Measurements from ENCODE around the gene FAM135A. TPM values are rescaled to one million over a fixed set of nuclear protein-coding genes. Genes with fewer than 3 reads are reported as not detected.

The FAM135A gene
- total RNA-seq, 1 donor: 16.3 TPM

DNA sequence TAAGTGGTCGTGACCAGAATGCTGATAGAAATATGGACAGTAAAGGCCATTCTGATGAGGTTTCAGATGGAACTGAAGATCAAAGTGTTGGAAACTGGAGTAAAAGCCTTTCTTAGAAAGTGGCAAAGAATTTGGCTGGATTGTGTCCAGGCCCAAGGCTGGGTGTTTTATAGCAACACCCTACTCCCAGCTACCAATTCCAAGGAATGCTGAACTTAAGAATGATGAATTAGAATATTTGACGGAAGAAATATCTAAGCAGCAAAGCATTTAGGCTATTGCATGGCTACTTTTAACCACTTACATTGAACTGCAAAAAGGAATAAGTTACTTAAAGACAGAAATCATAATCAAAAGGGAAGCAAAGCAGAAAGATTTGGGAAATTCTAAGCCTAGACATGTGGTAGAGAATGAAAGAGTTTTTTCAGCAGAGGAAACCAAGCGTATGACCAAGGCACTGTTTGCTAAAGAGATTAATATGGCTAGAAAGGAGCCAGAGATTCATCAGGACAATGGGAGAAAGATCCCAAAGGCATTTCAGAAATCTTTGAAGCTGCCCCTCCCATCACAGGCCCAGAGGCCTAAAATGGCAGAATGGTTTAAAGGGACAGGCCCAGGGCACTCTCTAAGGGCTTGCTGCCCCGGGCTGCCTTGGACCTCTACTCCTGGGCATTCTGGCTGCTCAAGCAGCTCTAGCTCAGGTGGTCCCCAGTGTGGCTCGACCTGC lies 179.2 kb downstream of the FAM135A start:
- Histone ChIP-seq H3K4me1 (ENCODE audit: insufficient read depth, low read length) (no peaks in the 10 kb centered on the region), H3K79me2 (ENCODE audit: insufficient read depth, low read length) (no peaks in the 10 kb centered on the region), H3K27ac (ENCODE audit: low read depth, low read length) (no peak overlapping the region), H3K4me3 (ENCODE audit: insufficient read depth, low read length) (no peak overlapping the region), H3K9me3 (ENCODE audit: low read depth, low read length) (no peaks in the 10 kb centered on the region), H4K20me1 (ENCODE audit: insufficient read depth, low read length) (no peaks in the 10 kb centered on the region), H2AFZ (ENCODE audit: low read length) (no peak overlapping the region), H3K36me3 (ENCODE audit: insufficient read depth, low read length) (no peaks in the 10 kb centered on the region), H3K4me2 (ENCODE audit: insufficient read depth, low read length) (no peak overlapping the region), H3K27me3 (ENCODE audit: insufficient read depth, low read length) (no peaks in the 10 kb centered on the region)
- no peak for DNase-seq (ENCODE audit: insufficient read length, low spot score, missing footprints)
- TF ChIP-seq, protein P1, sequence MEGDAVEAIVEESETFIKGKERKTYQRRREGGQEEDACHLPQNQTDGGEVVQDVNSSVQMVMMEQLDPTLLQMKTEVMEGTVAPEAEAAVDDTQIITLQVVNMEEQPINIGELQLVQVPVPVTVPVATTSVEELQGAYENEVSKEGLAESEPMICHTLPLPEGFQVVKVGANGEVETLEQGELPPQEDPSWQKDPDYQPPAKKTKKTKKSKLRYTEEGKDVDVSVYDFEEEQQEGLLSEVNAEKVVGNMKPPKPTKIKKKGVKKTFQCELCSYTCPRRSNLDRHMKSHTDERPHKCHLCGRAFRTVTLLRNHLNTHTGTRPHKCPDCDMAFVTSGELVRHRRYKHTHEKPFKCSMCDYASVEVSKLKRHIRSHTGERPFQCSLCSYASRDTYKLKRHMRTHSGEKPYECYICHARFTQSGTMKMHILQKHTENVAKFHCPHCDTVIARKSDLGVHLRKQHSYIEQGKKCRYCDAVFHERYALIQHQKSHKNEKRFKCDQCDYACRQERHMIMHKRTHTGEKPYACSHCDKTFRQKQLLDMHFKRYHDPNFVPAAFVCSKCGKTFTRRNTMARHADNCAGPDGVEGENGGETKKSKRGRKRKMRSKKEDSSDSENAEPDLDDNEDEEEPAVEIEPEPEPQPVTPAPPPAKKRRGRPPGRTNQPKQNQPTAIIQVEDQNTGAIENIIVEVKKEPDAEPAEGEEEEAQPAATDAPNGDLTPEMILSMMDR (IDR thresholded peaks at IDR 0.05; ENCODE audit: extremely low read depth, low read depth, low read length): no peak

DNA sequence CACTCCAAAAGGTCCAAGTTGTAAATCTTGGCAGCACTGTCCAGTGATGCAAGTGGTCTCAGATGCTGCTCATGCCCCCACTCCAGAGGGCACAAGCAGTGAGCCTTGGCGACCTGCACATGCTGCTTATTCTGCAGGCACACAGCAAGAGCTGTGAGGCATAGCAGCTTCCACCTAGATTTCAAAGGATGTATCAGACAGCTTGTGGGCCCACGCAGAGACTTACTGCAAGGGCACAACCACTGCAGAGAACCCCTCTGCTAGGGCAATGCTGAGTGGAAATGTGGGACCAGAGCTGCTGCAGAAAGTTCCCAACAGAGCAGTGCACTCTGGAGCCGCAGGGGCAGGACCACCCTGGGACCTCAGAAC lies 179.8 kb downstream of the FAM135A start:
- Histone ChIP-seq H3K27me3 (ENCODE audit: insufficient read depth, low read length) (no peaks in the 10 kb centered on the region), H2AFZ (ENCODE audit: low read length) (no peak overlapping the region), H3K79me2 (ENCODE audit: insufficient read depth, low read length) (no peaks in the 10 kb centered on the region), H3K9me3 (ENCODE audit: low read depth, low read length) (no peaks in the 10 kb centered on the region), H3K4me3 (ENCODE audit: insufficient read depth, low read length) (no peak overlapping the region), H3K4me2 (ENCODE audit: insufficient read depth, low read length) (no peak overlapping the region), H4K20me1 (ENCODE audit: insufficient read depth, low read length) (no peaks in the 10 kb centered on the region), H3K4me1 (ENCODE audit: insufficient read depth, low read length) (no peaks in the 10 kb centered on the region), H3K27ac (ENCODE audit: low read depth, low read length) (no peak overlapping the region), H3K36me3 (ENCODE audit: insufficient read depth, low read length) (no peaks in the 10 kb centered on the region)
- TF ChIP-seq, protein P1 (IDR thresholded peaks at IDR 0.05; ENCODE audit: extremely low read depth, low read depth, low read length): no peak
- DNase-seq (ENCODE audit: insufficient read length, low spot score, missing footprints): no peak

DNA sequence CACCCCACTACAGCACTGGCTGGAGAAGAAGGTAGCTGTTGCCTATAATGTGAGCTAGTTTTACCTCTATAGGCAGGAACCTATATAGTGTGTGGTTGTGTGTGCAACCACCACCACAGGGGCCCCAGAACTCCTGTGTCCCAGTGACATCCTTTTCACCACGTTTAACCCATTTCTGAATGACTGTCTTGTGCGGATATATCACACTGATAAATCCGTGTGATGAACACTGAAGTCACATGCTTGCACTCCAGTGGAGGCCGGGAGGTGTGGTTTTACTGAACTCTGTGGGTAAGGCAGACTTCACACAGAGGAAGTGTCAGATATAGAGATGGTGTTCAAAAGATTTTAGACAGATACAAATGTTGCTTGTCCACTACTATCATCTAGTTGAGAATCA lies 185.9 kb downstream of the FAM135A start:
- TF ChIP-seq, protein P1 (IDR thresholded peaks at IDR 0.05; ENCODE audit: extremely low read depth, low read depth, low read length): no peak

DNA sequence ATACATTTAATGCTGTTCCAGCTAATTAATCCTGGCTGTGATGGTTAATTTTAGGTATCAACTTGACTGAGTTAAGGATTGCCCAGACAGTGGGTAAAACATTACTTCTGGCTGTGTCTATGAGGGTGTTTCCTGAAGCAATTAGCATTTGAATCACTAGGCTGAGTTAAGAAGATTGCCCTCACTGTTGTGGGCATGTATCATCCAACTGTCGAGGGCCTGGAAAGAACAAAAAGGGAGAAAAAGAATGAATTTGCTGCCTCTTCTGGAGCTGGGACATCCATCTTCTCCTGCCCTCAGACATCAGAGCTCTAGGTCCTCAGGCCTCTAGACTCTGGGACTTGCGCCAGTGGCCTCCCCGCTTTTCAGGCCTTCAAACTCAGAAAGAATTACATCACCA lies 187.7 kb downstream of the FAM135A start:
- Histone ChIP-seq H3K4me1 (ENCODE audit: insufficient read depth, low read length) (no peaks in the 10 kb centered on the region), H3K4me3 (ENCODE audit: insufficient read depth, low read length) (no peak overlapping the region), H3K4me2 (ENCODE audit: insufficient read depth, low read length) (no peak overlapping the region), H3K27me3 (ENCODE audit: insufficient read depth, low read length) (no peaks in the 10 kb centered on the region), H3K27ac (ENCODE audit: low read depth, low read length) (no peak overlapping the region), H3K9me3 (ENCODE audit: low read depth, low read length) (no peaks in the 10 kb centered on the region), H3K79me2 (ENCODE audit: insufficient read depth, low read length) (no peaks in the 10 kb centered on the region), H4K20me1 (ENCODE audit: insufficient read depth, low read length) (no peaks in the 10 kb centered on the region), H2AFZ (ENCODE audit: low read length) (no peak overlapping the region), H3K36me3 (ENCODE audit: insufficient read depth, low read length) (no peaks in the 10 kb centered on the region)
- TF ChIP-seq, protein P1 (IDR thresholded peaks at IDR 0.05; ENCODE audit: extremely low read depth, low read depth, low read length): no peak
- no peak for DNase-seq (ENCODE audit: insufficient read length, low spot score, missing footprints)

More for the DNA sequence above, 185.9 kb downstream of the FAM135A start:
- Histone ChIP-seq H3K4me3 (ENCODE audit: insufficient read depth, low read length) (no peak overlapping the region), H3K27me3 (ENCODE audit: insufficient read depth, low read length) (no peaks in the 10 kb centered on the region), H4K20me1 (ENCODE audit: insufficient read depth, low read length) (no peaks in the 10 kb centered on the region), H3K36me3 (ENCODE audit: insufficient read depth, low read length) (no peaks in the 10 kb centered on the region), H3K9me3 (ENCODE audit: low read depth, low read length) (no peaks in the 10 kb centered on the region), H3K27ac (ENCODE audit: low read depth, low read length) (no peak overlapping the region), H3K4me2 (ENCODE audit: insufficient read depth, low read length) (no peak overlapping the region), H2AFZ (ENCODE audit: low read length) (no peak overlapping the region), H3K79me2 (ENCODE audit: insufficient read depth, low read length) (no peaks in the 10 kb centered on the region), H3K4me1 (ENCODE audit: insufficient read depth, low read length) (no peaks in the 10 kb centered on the region)
- DNase-seq (ENCODE audit: insufficient read length, low spot score, missing footprints): no peak

All from osteoblast (primary cell).